Middle frontal gyrus (tissue), 1 donor: ENCODE data around the gene PDCD5.
"Not testable (repeated sequence)": the region's sequence is repeated elsewhere in the genome, so short reads cannot be mapped to it uniquely, and the experiment has no call there.

ENCODE experiments used
- DNase-seq: peaks from one replicate; pipeline ENCODE4 v3.0.0-alpha.2; 2015; ENCODE audit warnings: low spot score; ENCODE audit errors: extremely low spot score

Gene PDCD5

DNA sequence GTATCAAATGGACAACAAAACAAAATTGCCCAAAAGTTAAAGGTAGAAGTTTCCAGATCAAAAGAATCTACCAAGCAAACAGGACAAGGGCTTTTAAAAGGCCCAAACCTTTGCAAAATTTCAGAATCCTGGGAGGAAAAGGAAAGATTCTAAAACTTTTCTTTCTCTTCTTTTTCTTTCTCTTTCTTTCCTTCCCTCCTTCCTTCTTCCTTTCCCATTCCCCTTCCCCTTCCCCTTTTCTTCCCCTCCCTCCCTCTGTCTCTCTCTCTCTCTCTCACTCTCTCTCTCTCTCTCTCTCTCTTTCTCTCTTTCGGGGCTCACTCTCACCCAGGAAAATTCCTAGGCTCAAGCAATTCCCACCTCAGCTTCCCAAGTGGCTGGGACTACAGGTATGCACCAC, 4.2 kb upstream of the PDCD5 start:
- DNase-seq, result no peak

DNA sequence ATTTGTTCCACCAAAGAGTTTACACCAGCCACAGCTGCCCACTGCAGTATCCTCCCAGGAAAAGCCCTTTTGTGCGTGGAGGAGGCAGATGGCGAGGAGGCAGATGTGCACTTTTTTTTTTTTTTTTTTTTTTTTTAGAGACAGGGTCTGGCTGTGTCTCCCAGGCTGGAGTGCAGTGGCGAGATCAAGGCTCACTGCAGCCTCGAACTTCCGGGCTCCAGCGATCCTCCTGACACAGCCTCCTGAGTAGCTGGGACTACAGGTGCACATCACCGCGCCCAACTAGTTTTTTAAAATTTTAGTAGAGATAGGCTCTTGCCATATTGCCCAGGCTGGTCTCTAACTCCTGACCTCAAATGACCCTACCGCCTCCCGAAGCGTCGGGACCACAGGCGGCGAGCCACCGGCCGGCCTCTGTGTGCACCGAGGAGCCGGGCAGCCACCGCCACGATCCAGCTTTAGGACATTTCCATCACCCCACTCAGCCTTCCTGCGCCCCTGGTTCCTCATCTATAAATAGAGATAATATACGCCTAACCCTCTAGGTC, 563 bp upstream of the PDCD5 start:
- DNase-seq, result no peak

DNA sequence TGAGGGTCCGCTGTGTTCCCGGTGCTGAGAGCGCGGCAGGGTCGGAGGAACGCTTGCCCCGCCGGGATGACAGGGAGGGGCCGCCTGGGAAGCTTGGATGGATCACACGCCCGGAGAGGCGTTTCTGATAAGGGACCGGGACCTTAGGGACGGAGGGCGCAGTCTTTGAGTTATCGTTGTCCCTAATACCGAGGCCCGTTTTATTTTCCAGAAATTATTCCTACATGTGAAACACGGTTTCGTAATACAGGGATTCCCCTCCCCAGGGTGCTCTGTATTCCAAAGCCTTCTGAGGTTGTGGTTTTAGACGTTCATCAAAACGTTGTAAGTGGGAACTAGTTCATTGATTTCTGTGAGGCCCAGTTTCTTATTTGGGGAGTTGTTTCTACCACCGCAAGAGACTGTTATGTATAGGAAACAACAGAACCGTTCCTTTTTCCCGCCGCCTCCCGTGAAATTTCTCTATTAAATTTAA, 752 bp downstream of the PDCD5 start:
- no peak for DNase-seq

DNA sequence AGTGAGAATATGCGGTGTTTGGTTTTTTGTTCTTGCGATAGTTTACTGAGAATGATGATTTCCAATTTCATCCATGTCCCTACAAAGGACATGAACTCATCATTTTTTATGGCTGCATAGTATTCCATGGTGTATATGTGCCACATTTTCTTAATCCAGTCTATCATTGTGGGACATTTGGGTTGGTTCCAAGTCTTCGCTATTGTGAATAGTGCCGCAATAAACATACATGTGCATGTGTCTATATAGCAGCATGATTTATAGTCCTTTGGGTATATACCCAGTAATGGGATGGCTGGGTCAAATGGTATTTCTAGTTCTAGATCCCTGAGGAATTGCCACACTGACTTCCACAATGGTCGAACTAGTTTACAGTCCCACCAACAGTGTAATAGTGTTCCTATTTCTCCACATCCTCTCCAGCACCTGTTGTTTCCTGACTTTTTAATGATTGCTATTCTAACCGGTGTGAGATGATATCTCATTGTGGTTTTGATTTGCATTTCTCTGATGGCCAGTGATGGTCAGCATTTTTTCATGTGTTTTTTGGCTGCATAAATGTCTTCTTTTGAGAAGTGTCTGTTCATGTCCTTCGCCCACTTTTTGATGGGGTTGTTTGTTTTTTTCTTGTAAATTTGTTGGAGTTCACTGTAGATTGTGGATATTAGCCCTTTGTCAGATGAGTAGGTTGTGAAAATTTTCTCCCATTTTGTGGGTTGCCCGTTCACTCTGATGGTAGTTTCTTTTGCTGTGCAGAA, 6.9 kb downstream of the PDCD5 start:
- not testable (repeated sequence) for DNase-seq

DNA sequence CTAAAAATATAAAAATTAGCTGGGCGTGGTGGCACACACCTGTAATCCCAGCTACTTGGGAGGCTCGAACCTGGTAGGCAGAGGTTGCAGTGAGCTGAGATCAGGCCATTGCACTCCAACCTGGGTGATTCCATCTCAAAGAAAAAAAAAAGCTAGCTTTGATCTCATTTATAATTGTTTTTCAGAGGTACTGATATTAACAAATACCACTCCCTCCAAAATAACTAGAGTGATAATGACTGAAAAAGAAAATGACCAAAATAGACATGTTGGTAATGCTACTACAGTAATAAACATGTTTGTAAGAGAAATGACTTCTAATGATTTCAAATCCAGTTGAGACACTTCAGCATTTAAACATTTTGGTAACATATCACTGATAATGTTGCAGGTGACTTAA, 13.0 kb downstream of the PDCD5 start:
- DNase-seq, result no peak

DNA sequence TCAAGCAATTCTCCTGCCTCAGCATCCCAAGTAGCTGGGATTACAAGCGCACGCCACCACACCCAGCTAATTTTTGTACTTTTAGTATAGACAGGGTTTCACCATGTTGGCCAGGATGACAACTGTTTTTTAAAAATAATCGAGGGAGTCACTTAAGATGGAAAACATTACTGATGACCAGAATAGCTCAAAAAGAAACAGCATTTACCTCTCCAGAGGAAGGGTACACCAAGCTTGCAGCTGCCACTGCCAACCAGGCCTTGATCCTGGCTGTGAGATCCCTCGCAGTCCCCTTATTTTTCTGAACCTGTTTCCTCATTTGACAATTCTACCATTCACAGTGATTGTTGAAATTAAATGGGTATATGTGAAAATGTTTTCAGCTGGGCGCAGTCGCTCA, 14.5 kb downstream of the PDCD5 start:
- no peak for DNase-seq

DNA sequence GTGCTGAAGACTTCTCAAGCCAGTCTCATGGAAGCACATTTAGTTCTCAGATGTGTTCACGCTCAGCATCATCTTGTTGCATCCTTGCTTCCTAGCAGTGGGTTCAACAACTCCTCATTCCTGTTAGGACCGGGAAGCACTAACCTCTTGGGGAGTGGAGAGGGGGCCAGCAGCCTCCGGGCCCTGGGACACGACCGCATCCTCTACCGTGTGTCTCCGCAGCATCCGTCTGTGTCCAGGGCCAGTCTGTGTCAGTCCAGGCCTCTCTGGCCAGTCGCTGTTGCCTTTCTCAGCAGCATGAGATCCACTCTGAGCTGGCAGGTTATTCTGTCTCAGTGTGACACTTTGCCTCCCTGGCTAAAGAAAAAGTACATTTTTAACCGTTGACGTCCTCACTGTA, 17.0 kb downstream of the PDCD5 start:
- no peak for DNase-seq

DNA sequence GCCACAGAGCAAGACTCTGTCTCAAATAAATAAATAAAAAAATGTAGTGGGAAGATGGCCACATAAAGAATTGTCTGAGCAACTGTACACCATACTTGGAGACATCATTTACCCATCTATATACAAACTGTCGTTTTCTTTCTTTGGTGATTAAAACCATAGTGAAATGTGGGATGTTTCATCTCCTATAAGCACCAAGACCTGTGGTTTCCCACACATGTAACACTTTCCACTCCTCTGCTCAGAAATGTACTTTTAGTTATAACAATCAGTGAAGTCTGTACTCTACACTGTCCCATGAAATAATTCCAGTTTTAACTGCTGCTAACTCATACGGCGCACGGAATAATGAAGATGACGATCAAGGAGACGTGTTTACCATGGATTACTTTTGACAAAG, 18.3 kb downstream of the PDCD5 start:
- no peak for DNase-seq

DNA sequence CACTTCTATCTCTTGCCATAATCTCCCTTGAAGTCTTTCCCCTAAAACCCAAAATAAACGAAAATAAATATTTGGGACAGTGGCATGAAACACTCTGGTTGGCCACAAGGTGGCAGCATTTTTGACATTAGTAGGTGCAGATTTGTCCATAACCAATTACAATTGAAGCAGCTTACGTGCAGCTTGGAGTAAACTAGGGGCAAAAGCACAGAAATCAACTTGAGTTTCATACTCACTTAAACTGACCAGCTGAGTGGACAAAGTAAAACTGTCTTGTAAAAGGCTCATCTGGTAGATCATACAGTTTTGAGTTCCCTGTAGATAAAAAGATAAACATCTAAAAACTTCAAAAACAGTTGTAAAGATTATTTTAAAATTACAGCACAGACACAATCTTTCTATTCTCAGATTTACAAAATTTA, 18.8 kb downstream of the PDCD5 start:
- no peak for DNase-seq

DNA sequence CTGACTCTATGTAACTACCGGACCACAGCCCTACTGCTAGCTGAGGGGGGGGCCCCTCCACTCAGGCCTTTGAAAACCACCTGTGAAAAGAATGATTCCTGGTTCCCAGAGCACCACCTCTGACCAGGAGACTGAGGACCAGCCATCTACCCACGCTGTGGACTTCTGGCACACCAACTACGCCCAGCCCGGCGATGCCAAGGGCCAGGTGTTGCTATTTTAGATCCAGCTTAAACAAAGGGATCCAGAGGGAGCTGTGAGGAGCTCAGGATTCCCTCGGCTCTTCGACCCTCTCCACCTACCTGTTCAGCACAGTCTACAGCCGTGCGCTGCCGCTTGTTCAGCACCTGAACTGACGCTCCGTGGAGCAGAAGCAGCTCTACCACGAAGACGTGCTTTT, 23.0 kb downstream of the PDCD5 start:
- DNase-seq, result no peak

DNA sequence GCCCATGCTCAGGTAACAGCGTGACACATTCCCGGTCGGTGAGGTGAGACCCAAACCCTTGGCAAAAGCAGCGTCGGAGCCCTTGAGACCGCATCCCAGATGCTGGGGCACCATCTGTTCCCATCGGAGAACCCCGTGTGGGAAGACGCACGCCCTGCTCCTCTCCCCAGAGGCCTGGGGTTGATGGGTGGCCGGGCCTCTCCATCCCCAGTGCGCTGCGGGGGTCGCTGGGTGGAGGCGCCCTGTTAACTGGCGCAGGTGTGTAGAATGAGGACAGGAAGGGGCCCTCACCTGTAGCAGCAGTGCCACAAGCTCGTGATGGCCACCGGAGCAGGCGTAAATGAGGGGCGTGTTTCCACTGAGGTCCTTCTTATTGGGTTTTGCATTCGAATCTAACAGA, 24.6 kb downstream of the PDCD5 start:
- DNase-seq, result no peak

DNA sequence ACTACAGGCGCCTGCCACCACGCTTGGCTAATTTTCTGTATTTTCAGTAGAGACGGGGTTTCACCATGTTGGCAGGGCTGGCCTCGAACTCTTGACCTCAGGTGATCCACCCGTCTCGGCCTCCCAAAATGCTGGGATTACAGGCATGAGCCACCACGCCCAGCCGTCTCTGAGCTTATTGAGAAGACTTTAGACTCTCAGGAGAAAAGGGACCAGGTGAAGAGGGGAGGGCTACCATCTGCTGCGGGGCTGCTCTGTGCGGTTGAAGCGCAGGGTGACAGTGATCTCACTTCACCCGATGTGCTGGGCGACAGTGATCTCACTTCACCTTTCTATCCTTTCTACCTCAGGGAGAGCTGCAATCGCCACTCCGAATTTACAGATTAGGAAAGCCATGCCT, 25.3 kb downstream of the PDCD5 start:
- DNase-seq, result no peak

DNA sequence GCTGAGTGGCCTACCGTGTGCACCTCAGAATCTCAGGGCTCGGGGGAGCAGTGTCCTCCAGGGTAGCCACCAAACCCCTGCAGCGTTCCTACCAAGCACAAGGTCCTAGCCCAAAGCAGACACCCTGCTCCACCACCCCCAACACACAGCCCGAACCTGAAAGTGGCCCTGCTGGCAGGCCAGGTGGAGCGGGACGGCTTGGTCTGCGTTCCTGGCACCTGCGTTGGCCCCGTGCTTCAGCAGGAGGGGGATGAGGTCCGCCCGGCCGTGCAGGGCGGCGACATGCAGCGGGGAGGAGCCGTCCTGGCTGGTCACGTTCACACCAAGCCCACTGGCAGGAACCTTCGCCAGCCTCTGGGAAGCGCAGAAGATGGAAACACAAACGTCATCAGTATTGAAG, 26.5 kb downstream of the PDCD5 start:
- DNase-seq, result no peak

DNA sequence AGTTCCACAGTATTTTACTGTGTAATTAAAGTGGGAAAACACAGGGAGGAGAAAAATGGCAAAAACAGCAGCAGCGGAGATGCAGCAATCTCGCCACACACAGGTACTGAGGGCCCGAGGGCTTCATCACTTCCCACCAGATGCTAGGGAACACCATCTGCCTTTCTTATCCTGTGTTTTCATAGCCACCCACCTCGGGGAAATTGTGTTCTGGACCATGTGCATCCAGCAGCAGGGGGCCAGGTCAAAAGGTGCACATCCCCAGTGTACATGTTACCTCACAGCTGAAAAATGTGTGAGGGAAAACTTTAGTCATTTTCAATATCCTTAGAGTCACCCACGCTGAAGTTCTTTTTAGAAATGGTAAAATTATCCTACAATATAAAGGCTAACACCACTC, 30.2 kb downstream of the PDCD5 start:
- DNase-seq, result no peak

DNA sequence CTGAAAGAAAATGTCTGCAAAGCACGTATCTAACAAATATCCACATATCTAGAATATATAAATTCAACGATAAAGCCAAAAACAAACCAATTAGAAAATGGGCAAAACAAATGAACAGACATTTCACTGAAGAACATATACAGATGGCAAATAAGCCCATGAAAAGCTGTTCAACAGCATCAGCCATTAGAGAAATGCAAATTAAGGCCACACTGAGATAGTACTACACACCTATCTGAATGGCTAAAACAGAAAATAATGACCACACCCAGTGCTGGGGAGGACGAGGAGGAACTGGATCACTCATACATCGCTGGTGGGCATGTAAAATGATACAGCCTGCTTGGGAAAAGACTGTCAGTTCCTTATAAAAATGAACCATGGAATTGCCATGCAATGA, 32.0 kb downstream of the PDCD5 start:
- no peak for DNase-seq

DNA sequence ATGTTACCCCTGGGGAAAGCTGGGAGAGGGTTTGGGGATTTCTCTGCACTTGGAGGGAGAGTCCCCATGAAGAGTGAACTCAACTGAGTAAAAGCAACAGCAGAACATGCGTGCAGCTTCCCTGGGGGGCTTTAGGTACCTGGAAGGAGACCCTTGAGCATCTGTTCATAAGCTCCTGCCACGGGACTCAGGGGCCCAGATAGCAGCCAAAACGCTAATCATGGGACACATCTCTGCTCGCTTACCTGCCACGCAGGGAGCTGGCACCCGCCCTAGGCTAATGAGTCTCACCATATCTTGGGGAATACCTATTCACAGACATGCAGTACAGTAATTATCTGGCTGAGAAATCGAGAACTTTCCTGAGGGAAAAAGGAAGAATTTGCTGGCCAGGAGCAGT, 33.9 kb downstream of the PDCD5 start:
- no peak for DNase-seq

DNA sequence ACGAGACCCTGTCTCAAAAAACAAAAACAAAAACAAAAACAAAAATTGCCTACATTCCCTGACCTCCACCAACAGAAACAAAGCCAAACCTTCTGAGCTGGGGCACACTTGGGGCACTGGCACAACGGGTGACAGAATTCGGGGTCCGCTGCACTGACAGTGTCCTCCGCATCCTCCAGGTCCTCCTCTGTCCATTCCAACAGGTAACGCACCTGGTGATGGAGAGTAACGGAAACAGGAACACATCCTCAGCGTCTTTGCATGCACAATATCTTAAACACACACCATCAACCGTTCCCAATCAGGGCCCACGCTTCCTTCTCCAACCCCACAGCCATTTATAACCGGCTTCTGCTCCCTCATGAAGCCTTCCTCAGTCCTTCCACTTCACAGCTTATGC, 34.6 kb downstream of the PDCD5 start:
- no peak for DNase-seq

DNA sequence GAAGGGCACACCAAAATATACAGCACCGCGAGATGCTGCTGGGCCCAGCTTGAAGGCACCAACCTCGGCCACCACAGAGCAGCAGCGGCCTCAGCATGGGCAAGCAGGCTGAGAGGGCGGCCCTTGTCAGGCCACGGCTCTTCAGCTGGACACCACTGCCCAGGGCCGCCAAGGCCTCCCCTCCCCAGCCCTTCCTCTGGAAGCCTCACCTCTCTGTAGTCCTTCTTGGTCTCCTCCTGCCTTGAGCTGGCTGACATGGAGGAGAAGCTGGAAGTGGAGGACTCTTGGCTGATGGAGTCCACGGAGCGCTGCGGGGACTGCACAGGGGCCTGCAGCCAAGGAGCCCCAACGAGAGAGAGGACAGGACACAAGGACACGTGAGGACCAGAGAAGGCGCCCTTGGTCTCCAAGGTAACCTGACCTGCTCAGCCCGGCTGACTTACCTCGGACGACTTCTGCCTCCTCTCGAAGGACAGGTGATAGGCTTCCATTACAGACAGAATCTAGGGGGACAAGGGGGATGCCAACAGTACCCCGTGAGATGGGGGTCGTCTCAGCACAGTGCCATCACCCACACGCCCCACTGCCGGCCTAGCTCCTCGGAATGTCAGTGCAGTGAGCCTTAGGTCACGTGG, 38.2 kb downstream of the PDCD5 start:
- DNase-seq, result no peak

DNA sequence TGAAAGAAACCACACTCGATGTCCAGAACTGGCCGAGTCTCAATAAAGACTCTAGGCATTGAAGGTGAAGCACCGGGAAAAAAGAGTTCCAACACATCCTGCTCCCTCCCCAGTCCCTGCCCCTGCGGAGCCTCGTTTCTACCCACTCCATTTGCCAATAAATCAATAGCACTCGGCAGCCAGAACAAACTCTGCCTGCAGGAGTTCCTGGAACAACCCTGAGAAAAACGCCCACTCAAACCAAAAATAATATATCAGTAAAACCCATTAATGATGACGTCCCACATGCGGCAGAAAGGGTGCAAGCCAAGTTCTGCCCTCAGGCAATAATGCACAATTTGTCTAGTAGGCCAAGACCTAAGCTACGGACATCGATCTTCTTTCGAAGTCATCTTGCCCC, 41.0 kb downstream of the PDCD5 start:
- DNase-seq, result no peak

DNA sequence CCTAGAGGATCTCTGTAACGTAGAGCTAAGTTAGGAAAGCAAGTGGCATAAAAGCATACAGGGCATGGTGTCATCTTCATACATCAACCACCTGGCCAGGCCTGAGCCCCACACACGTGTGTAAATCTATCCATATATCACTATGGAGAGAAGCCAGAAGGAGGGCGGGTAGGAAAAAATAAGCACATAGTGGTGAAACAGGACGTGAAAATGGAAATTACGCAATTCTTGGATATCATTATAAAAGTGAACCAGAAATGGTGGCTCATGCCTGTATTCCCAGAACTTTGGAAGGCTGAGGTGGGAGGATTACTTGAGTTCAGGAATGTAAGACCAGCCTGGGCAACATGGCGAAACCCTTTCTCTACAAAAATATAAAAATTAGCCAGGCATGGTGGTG, 43.4 kb downstream of the PDCD5 start:
- no peak for DNase-seq

DNA sequence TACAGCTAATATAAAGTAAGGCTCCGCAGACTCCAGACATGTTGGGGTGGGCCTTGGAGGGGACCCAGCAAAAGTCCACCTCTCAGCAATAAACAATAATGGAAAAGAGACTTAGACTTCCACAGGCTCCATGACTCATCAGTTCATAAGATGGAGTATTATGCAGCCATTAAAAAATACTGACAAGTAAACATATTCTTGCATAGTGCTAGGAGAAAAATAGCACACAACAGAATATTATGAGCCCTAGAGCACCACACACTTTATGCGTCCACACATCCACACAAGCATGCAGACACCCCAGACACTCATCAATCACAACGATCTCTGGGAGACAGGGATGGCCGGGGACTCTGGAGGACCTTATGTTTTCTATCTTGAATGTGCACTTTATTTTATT, 46.0 kb downstream of the PDCD5 start:
- no peak for DNase-seq

DNA sequence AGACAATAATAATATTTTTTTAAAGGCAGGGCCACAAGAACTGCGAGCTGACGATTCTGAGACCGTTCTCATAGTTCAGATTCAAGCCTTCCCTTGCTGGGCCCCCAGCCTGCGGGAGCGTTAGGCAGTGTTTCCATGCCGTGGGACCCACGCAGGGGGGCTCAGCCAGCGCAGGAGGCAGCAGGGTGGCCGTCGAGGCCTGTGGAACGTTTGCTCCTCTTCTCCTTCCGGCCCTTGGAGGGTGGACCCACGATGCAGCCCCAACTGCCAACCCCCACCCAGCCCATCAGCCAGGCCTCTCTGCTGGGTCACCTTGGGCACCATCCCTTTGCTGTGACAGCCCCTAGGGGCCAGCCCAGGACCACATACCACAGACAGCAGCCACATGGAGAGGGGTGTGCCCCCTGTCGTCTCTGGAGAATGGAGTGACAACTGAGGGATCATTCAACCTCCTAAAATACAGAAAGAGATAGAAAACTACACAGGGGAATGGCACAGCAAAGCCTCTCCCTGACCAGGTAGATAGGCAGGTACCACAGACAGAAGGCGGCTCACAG, 46.8 kb downstream of the PDCD5 start:
- no peak for DNase-seq

DNA sequence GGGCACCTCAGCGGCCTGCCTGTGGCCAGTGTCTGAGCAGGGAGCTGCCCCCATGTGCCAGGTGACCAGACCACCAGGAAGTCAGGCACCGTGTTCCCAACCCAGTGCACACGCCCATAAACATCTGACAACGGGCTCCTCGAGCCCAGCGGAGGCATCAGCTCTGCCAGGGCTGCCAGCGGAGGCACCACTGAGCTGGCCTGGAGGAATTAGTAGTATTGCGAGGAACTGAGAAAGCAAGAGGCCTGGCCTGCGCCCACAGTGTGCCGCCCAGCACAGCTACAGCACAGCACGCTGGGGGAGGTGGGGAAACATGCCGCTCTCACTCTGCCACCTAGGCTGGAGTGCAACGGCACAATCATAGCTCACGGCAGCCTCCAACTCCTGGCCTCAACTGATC, 49.3 kb downstream of the PDCD5 start:
- no peak for DNase-seq
